ES-I3 (cell line): ENCODE data around the gene DCLK2.
"Not testable (repeated sequence)": the region's sequence is repeated elsewhere in the genome, so short reads cannot be mapped to it uniquely, and the experiment has no call there.

Experiments used
- H3K36me3 ChIP-seq: 2 replicates; pipeline ENCODE4 v1.6.1; 2013; ENCODE audit warnings: mild to moderate bottlenecking, low read length, control low read depth, moderate library complexity; ENCODE audit not compliant: insufficient read depth
- H3K4me1 ChIP-seq: 2 replicates; pipeline ENCODE4 v1.6.1; 2013; ENCODE audit warnings: mild to moderate bottlenecking, control low read depth, low read length; ENCODE audit not compliant: insufficient read depth
- H3K9ac ChIP-seq: 2 replicates; pipeline ENCODE4 v1.6.1; 2013; ENCODE audit warnings: low read depth, mild to moderate bottlenecking, low read length, moderate library complexity
- H3K9me3 ChIP-seq: 2 replicates; pipeline ENCODE4 v1.6.1; 2013; ENCODE audit warnings: mild to moderate bottlenecking, low read length, moderate library complexity; ENCODE audit not compliant: control insufficient read depth, insufficient read depth

The DCLK2 gene

DNA sequence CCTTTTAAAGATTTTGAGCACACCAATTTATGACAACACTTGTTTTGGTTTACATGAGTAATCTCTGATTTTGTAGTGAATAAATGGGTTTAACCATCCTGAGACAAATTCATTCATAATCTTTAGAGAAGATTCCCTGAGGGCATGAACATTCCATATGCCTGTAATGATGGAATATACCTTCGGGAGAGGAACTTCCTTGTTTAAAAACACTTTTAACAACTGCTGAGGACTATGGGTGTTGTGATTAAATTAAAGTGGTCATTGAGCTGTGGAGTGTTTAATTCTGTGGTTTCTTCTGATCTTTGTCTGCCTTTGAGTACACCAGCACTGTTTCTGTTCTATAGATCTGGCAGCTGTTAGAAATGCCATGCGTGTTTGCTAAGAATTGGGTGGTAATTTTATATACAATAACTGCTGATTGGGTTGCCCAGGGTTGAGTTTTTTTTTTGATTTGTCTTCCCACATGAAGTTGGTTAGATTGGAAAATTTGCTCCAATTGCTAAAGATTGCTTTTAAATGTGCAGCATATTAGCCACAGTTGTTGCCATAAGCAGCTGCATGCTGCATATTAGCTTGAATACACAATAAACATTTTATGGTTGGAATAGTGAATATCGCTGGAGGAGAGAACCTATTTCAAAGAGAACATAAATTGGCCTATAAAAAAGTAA is 86.8 kb downstream of the DCLK2 start:
- H3K36me3 ChIP-seq, result no peaks in the 10 kb centered on the region
- peaks cover 9% of the 10 kb centered on the region for H3K4me1 ChIP-seq
- H3K9me3 ChIP-seq, result no peaks in the 10 kb centered on the region
- H3K9ac ChIP-seq, result no peak overlapping the region

DNA sequence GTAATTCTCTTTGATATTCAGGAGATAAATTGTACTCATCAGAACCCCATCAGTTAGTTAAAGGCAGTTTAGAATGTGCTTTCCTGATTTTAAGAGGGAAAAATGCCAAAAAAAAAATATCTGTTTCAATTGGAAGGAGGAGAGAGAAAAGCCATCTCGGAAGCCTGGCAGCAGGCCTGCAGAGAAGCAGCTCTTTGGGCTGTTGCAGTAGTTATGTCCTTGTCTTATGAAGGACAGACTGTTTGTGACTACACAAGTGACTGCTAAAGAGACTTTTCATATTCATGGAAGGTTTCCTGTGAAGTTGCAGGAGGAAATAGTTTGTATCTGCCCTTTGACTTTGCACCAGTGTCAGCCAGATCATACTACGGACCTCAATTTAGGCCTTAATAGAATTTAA is 88.8 kb downstream of the DCLK2 start:
- no peaks in the 10 kb centered on the region for H3K9me3 ChIP-seq
- H3K9ac ChIP-seq, result no peak overlapping the region
- H3K36me3 ChIP-seq, result no peaks in the 10 kb centered on the region
- no peaks in the 10 kb centered on the region for H3K4me1 ChIP-seq

DNA sequence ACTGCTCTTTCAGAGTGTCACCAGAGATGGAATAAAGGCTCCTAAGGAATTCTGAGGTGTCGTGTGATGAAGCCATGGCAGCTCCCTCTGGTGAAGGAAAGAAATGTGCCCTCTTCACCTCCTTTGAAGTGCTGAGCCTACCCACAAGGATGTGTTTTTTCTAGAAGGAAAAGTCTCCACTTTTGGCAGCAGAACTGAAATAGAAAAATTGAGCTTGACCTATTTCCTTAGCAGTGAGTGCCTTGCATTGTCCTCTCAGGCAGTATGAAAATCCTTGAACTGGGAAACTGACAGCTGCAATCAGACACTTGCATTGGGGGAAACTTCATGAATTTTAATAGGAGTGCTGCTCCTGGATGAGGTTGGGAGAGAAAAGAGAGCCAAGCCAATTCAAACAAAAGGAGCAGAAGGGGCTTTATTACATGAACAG is 95.2 kb downstream of the DCLK2 start:
- H3K4me1 ChIP-seq, result no peaks in the 10 kb centered on the region
- no peak overlapping the region for H3K9ac ChIP-seq
- no peaks in the 10 kb centered on the region for H3K9me3 ChIP-seq
- no peaks in the 10 kb centered on the region for H3K36me3 ChIP-seq

DNA sequence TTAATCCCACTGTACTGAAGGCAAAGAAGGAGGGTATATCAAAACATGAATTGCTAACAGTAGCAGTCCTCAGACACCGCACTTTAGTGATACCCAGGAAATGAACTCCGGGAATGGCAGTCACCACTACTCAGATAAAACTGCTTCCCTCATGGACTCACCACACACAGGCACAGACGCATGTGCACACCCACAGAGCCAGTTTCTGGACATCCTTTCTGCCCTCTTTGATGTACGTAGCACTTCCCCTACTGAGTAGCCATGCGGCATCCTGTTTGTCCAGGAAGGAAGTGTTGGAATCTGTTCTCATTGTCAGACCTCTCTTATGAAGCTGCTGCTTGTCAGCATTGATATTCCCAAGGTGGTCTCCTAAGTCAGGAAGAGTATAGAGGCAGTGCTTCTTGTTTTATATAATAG is 95.7 kb downstream of the DCLK2 start:
- Histone ChIP-seq H3K9ac (no peak overlapping the region), H3K9me3 (no peaks in the 10 kb centered on the region), H3K4me1 (no peaks in the 10 kb centered on the region), H3K36me3 (no peaks in the 10 kb centered on the region)

DNA sequence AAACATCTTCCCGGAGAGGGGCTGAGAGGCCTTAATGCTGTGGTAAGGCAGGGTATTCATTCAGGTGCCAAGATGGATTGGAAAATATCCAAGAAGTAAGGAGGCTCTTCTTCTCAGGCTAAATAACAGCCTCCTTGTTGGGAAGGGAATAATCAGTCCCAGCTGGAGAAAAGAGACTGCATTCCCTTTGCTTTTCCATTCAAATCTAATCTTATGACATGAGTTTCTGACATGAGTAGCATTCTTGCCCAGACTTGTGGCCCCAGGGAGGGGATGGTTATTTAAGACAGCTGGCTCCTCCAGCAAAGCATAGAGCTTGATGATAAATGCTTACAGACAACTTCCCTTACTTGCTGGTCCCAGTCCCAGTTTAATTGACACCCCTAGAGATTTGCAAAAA is 98.3 kb downstream of the DCLK2 start:
- H3K4me1 ChIP-seq, result no peaks in the 10 kb centered on the region
- H3K9ac ChIP-seq, result no peak overlapping the region
- H3K9me3 ChIP-seq, result no peaks in the 10 kb centered on the region
- H3K36me3 ChIP-seq, result no peaks in the 10 kb centered on the region

DNA sequence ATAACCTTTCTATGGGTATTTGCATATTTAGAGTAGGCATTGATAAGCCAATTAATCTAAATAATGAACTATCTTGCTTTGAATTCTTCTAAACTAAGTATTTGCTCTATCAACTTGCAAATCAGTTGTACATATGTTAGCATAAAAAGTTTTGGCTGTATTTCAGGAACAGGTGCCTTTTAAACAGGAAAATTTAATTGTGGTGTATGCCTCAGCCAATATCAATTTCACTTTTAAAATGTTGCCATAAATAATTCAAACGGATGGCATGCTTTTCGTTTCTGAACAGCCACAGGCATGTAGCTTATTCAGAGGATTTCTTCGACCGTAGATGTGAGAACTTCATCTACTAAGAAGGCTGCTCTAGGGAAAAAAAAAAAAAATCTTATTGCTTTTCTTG is 99.9 kb downstream of the DCLK2 start:
- no peaks in the 10 kb centered on the region for H3K9me3 ChIP-seq
- H3K9ac ChIP-seq, result no peak overlapping the region
- no peaks in the 10 kb centered on the region for H3K4me1 ChIP-seq
- no peaks in the 10 kb centered on the region for H3K36me3 ChIP-seq

DNA sequence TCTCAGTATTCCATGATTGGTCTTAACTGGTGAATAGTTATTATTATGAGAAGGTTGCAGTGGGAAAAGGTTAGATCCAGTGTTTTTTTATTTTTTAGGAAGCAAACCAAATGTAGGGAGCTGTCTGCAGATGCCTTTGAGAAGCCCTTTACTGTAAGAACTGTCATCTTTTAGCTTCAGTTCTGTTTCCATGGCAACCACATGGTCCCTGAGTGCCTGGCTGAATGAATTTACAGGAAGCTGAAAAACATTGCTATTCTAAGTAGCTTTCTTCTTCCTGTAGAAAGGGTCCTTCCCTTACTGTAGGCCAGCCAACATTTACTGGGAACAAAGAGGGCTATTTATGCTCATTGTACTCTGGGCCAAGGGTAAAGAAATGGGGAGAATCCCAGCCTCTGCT is 103.3 kb downstream of the DCLK2 start:
- no peaks in the 10 kb centered on the region for H3K9me3 ChIP-seq
- no peaks in the 10 kb centered on the region for H3K36me3 ChIP-seq
- H3K4me1 ChIP-seq, result no peaks in the 10 kb centered on the region
- no peak overlapping the region for H3K9ac ChIP-seq

DNA sequence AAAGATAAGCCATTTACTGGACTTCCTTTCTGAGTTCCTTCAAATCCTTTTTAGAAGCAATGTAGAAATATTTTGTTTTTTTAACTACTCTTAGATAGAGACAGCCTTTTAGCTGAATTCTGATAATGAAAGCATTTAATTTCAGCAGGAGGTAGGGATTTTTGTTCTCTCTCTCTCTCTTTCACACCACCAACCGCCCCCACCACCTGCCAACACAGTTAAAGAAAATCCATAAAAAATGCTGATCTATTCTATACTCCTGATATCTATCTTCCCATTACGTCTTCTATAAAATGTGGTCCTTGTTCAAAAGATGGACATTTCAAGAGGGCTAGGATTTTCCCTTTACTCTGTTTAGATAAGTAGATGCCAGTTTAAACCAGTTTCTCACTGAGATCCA is 104.5 kb downstream of the DCLK2 start:
- H3K9me3 ChIP-seq, result no peaks in the 10 kb centered on the region

DNA sequence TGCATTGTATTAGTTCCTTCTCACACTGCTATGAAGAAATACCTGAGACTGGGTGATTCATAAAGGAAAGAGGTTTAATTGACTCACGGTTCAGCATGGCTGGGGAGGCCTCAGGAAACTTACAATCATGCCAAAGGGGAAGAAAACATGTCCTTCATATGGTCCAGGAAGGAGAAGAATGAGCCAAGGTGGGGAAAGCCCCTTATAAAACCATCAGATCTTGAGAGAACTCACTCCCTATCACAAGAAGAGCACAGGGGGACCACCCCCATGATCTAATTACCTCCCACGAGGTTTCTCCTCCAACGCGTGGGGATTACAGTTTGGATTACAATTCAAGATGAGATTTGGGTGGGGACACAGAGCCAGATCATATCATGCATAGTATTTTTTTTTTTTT is 106.8 kb downstream of the DCLK2 start:
- H3K36me3 ChIP-seq, H3K9ac ChIP-seq, H3K4me1 ChIP-seq, H3K9me3 ChIP-seq: not testable (repeated sequence)

More for the DNA sequence above, 104.5 kb downstream of the DCLK2 start:
- H3K36me3 ChIP-seq, result no peaks in the 10 kb centered on the region
- no peak overlapping the region for H3K9ac ChIP-seq
- H3K4me1 ChIP-seq, result no peaks in the 10 kb centered on the region

DNA sequence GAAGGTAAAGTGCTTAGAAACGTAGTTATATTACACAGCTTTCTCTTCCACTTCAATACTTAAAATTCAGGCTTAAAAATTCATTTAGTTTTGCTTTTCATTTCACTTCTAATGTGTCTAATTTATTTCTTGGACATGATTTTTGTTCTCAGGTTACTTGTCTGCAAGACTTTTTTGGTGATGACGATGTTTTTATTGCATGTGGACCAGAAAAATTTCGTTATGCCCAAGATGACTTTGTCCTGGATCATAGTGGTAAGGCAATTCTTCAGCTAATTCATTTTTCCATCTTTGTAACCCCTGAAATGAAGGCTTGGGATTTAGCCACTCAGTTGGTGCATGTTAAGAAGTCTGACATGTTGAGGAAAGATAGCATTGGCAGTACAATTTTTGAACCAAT is 114.7 kb downstream of the DCLK2 start:
- no peaks in the 10 kb centered on the region for H3K9me3 ChIP-seq
- no peaks in the 10 kb centered on the region for H3K4me1 ChIP-seq
- no peaks in the 10 kb centered on the region for H3K36me3 ChIP-seq
- H3K9ac ChIP-seq, result no peak overlapping the region

DNA sequence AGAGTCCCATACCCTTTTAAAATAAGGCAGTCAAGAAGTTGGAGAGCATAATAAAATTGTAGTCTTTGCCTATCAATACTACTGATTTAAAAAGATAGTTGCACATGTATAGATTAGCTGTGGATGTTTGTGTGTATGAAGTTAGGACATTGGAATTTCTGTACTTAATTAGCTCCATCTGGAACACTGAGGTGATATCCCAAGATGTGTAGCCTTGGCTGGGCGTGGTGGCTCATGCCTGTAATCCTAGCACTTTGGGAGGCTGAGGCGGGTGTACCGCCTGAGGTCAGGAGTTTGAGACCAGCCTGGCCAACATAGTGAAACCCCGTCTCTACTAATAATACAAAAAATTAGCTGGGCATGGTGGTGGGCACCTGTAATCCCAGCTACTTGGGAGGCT is 119.0 kb downstream of the DCLK2 start:
- not testable (repeated sequence) for H3K9ac ChIP-seq, H3K36me3 ChIP-seq, H3K4me1 ChIP-seq, H3K9me3 ChIP-seq

DNA sequence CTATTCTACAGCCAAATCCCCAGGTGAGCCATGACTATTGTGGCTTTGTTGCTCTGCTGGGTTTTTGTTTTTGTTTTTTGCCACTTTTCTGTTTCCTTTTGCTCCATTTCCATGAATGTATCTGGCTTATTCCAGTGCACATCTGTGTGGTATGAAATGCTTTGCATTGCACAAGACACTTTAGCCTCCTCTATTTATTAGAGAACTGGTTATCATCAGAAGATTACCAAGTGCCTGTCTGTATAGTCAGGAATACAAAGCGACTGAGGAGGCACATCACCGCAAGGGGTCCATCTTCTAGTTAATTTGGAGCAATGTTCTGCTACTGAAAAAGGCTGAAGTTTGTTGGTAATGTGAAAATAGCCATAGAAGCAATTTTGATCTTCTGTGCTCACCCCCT is 120.8 kb downstream of the DCLK2 start:
- Histone ChIP-seq H3K9ac (no peak overlapping the region), H3K4me1 (no peaks in the 10 kb centered on the region), H3K9me3 (no peaks in the 10 kb centered on the region), H3K36me3 (no peaks in the 10 kb centered on the region)

DNA sequence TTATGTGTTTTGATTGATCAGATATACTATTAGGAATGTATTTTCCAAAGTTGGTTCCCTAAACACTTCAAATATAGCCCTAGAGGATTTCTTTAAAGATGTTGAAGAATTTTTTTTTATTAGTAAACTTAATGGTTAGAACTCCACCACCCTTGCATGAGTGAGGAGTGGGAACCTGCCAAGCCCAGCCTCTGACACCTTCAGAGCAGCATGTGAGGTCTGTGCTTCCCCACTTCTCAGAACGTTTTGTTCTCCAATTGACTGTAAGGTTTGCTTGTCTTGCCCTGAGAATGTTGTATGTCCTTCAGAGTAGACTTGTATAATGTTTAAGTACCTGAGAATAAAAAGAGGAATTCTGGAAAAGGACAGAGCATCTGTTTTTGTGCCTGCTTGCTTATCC is 126.8 kb downstream of the DCLK2 start:
- H3K9me3 ChIP-seq, result no peaks in the 10 kb centered on the region
- H3K4me1 ChIP-seq, result no peaks in the 10 kb centered on the region; the same call in 1 of the 2 replicates
- no peak overlapping the region for H3K9ac ChIP-seq
- H3K36me3 ChIP-seq, result no peaks in the 10 kb centered on the region

DNA sequence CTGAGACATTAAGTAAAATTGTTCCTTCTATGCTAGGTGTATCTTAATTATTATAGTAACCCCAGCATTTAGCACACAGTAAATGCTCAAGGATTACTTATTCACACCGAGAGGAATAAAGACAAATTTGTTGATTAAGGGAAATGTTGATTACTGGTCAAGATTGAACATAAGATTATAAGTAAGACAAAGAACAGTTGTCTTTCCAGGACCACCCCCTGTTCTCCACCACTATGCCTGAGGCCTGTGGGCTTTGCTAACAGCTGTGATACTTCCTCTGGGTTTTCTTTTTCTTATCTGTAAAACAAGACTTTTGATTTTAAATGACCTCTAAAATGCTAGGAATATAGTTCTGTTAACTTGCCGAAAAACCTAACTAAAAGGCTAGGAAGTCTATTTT is 128.0 kb downstream of the DCLK2 start:
- H3K9ac ChIP-seq, result no peak overlapping the region
- H3K4me1 ChIP-seq, result no peaks in the 10 kb centered on the region; the same call in 1 of the 2 replicates
- no peaks in the 10 kb centered on the region for H3K36me3 ChIP-seq
- no peaks in the 10 kb centered on the region for H3K9me3 ChIP-seq

DNA sequence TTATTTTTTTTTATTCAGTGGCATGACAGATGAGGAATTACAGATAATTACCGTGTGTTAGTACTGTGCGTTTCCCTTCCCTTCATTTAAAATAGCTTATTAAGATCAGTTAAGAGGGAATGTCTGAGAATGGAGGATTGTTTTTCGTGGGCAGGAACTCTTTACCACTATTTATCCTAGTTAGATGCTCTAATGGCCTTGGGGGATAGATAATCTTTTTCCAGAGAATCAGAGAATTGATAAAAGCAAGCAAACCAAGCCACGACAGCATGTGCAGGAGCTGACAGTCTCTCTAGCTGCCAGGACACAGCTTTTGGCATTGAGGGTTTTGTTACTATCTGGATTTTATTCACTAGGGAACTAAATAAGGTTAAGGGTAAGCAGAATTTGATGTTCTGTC is 128.7 kb downstream of the DCLK2 start:
- Histone ChIP-seq H3K9me3 (no peaks in the 10 kb centered on the region), H3K9ac (no peak overlapping the region), H3K4me1 (no peaks in the 10 kb centered on the region; the same call in 1 of the 2 replicates), H3K36me3 (no peaks in the 10 kb centered on the region)

DNA sequence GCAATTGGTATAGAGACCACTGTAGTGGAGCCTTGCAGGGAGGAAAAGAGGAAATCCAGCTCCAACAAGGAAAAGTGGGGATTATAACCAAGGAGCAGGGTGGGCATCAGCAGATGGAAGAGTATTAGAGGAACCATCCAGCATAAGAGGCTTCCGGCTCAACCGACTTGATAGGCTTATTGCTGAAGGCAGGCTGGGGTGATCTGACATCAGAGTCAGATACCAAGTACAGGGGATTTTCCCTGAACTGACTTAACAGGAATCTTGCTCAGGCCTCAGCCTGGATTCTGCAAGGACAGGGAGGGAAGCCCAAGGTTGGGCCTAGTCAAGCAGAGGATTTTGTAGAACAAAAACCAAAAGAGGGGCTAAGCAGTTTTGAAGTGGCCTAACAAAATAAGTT is 129.6 kb downstream of the DCLK2 start:
- Histone ChIP-seq H3K36me3 (no peaks in the 10 kb centered on the region), H3K9me3 (no peaks in the 10 kb centered on the region), H3K9ac (no peak overlapping the region), H3K4me1 (peaks cover 2% of the 10 kb centered on the region; the same call in 1 of the 2 replicates)
